IMR-90 (cell line): ENCODE results near the gene GM2A. TPM values are rescaled to one million over a fixed set of nuclear protein-coding genes. Genes with fewer than 3 reads are reported as not detected.

Experiments
- ATAC-seq: fragments of 200-7000 bp; cut with Tn5 transposase; 2 replicates; pipeline ENCODE4 v1.9.1; 2020; ENCODE audit warnings: low read depth, mild to moderate bottlenecking, moderate library complexity
- BruUV-seq: library from RNA; stranded (reverse); fragments of 400-500 nt; replicated peaks from 2 replicates; lab custom pipeline; 2021; lab: Mats Ljungman, UMichigan
- CTCF ChIA-PET: fragments of 300-600 bp; formaldehyde crosslinking; extraction: SDS; loops from one replicate; lab custom pipeline; 2021; ENCODE audit warnings: antibody characterized with exemption; lab: Yijun Ruan, JAX
- POLR2A ChIA-PET: fragments of 300-600 bp; sonication (Branson Sonifier 250); formaldehyde crosslinking; loops from one replicate; lab custom pipeline; 2022; ENCODE audit warnings: antibody characterized with exemption; ENCODE audit not compliant: unreplicated experiment; lab: Charles Lee
- DNase-seq: peaks from one replicate; pipeline ENCODE4 v3.0.0; 2013
- H2AFZ ChIP-seq: replicated peaks from 2 replicates; pipeline ENCODE3; 2013; ENCODE audit warnings: low read length, mild to moderate bottlenecking; ENCODE audit not compliant: poor library complexity
- H2AK5ac ChIP-seq: 2 replicates; pipeline ENCODE4 v1.6.1; 2013; ENCODE audit warnings: low read depth, low read length, inconsistent platforms
- H2AK9ac ChIP-seq: replicated peaks from 2 replicates; pipeline ENCODE3; 2013; ENCODE audit warnings: mild to moderate bottlenecking, low read depth, low read length, moderate library complexity; ENCODE audit not compliant: poor library complexity
- H2BK120ac ChIP-seq: 2 replicates; pipeline ENCODE4 v1.6.1; 2013; ENCODE audit warnings: low read depth, low read length, inconsistent platforms
- H2BK15ac ChIP-seq: 3 replicates; pipeline ENCODE4 v1.6.1; 2013; ENCODE audit warnings: low read depth, low read length, inconsistent platforms
- H2BK20ac ChIP-seq: 2 replicates; pipeline ENCODE4 v1.6.1; 2013; ENCODE audit warnings: low read depth, mild to moderate bottlenecking, inconsistent platforms, low read length, moderate library complexity
- H2BK5ac ChIP-seq: 2 replicates; pipeline ENCODE4 v1.6.1; 2013; ENCODE audit warnings: mild to moderate bottlenecking, low read depth, low read length, inconsistent platforms; ENCODE audit not compliant: poor library complexity, severe bottlenecking
- H3K14ac ChIP-seq: replicated peaks from 2 replicates; pipeline ENCODE4 v1.6.1; 2013; ENCODE audit warnings: low read depth, low read length, inconsistent platforms
- H3K18ac ChIP-seq: 2 replicates; pipeline ENCODE4 v1.6.1; 2013; ENCODE audit warnings: low read depth, low read length, control low read depth
- H3K23ac ChIP-seq: 2 replicates; pipeline ENCODE4 v1.6.1; 2013; ENCODE audit warnings: low read depth, low read length, inconsistent platforms
- H3K27ac ChIP-seq: 2 replicates; pipeline ENCODE4 v1.5.1; 2013; ENCODE audit warnings: mild to moderate bottlenecking, control low read depth, low read length; ENCODE audit not compliant: insufficient read depth
- H3K27me3 ChIP-seq: 2 replicates; pipeline ENCODE4 v1.6.1; 2013; ENCODE audit warnings: low read length; ENCODE audit not compliant: control insufficient read depth, insufficient read depth
- H3K36me3 ChIP-seq: 2 replicates; pipeline ENCODE4 v1.6.1; 2013; ENCODE audit warnings: low read length, mixed read lengths; ENCODE audit not compliant: control insufficient read depth, insufficient read depth
- H3K4ac ChIP-seq: 2 replicates; pipeline ENCODE4 v1.6.1; 2013; ENCODE audit warnings: low read depth, low read length, inconsistent platforms
- H3K4me1 ChIP-seq: 2 replicates; pipeline ENCODE4 v1.6.1; 2013; ENCODE audit warnings: low read length, mixed read lengths; ENCODE audit not compliant: control insufficient read depth, insufficient read depth
- H3K4me2 ChIP-seq: 2 replicates; pipeline ENCODE4 v1.6.1; 2013; ENCODE audit warnings: low read depth, mild to moderate bottlenecking, control low read depth, low read length, moderate library complexity
- H3K4me3 ChIP-seq: 2 replicates; pipeline ENCODE4 v1.5.1; 2013; ENCODE audit warnings: low read depth, mild to moderate bottlenecking, control low read depth, low read length, moderate library complexity; ENCODE audit not compliant: insufficient read depth
- H3K56ac ChIP-seq: 2 replicates; pipeline ENCODE4 v1.6.1; 2013; ENCODE audit warnings: low read length, inconsistent platforms; ENCODE audit not compliant: insufficient read depth; ENCODE audit errors: extremely low read depth
- H3K79me1 ChIP-seq, 2 experiments: 2 replicates each; pipeline ENCODE4 v1.6.1; 2013; ENCODE audit warnings: low read length in 2 of 2, inconsistent platforms in 1 of 2, low read depth in 1 of 2
- H3K9ac ChIP-seq: 2 replicates; pipeline ENCODE4 v1.6.1; 2013; ENCODE audit warnings: low read depth, low read length, control low read depth
- H3K9me1 ChIP-seq: 2 replicates; pipeline ENCODE4 v1.6.1; 2013; ENCODE audit warnings: low read length, inconsistent platforms; ENCODE audit not compliant: insufficient read depth
- H3K9me3 ChIP-seq: 2 replicates; pipeline ENCODE4 v1.6.1; 2013; ENCODE audit warnings: low read length; ENCODE audit not compliant: control insufficient read depth, insufficient read depth
- H4K20me1 ChIP-seq: 2 replicates; pipeline ENCODE4 v1.6.1; 2013; ENCODE audit warnings: low read length, inconsistent platforms; ENCODE audit not compliant: insufficient read depth
- H4K5ac ChIP-seq: 2 replicates; pipeline ENCODE4 v1.6.1; 2013; ENCODE audit warnings: mild to moderate bottlenecking, low read depth, low read length, control low read depth
- H4K8ac ChIP-seq, 2 experiments: 2 replicates each; pipeline ENCODE4 v1.6.1; 2013; ENCODE audit warnings: low read depth in 2 of 2, low read length in 2 of 2, control low read depth in 1 of 2, inconsistent platforms in 1 of 2
- H4K91ac ChIP-seq: 2 replicates; pipeline ENCODE4 v1.6.1; 2013; ENCODE audit warnings: low read depth, low read length, inconsistent platforms; ENCODE audit not compliant: insufficient read depth
- CHD1 ChIP-seq: IDR thresholded peaks from 2 replicates; pipeline ENCODE4 v1.6.1; 2012; ENCODE audit warnings: low read depth, low read length, improper control_type of control experiment
- MAFK ChIP-seq: IDR thresholded peaks from 2 replicates; pipeline ENCODE4 v1.6.1; 2012; ENCODE audit warnings: low read depth, low read length, improper control_type of control experiment
- POLR2A ChIP-seq: IDR thresholded peaks from 2 replicates; pipeline ENCODE4 v1.6.1; 2012; ENCODE audit warnings: mild to moderate bottlenecking, low read depth, low read length
- RAD21 ChIP-seq: IDR thresholded peaks from 2 replicates; pipeline ENCODE4 v1.6.1; 2012; ENCODE audit warnings: low read length, improper control_type of control experiment
- RCOR1 ChIP-seq: IDR thresholded peaks from 2 replicates; pipeline ENCODE4 v1.6.1; 2012; ENCODE audit warnings: mild to moderate bottlenecking, low read length, improper control_type of control experiment; ENCODE audit not compliant: insufficient replicate concordance
- SMC3 ChIP-seq: fragments of 150-350 bp; IDR thresholded peaks from 2 replicates; pipeline ENCODE4 v1.6.1; 2016; ENCODE audit warnings: low read depth, mild to moderate bottlenecking, antibody characterized with exemption, low read length, moderate library complexity
- WGBS, 2 experiments: methylation state at CpG; one replicate each; pipeline versions ENCODE4 v1.1.5 to v1.1.7; 2013; ENCODE audit warnings: missing lambda C conversion rate in 2 of 2; ENCODE audit not compliant: insufficient read length in 1 of 2; ENCODE audit errors: extremely low coverage in 2 of 2; 5-methylcytosine and 5-hydroxymethylcytosine counted together
- dilution Hi-C: fragments of 300-500 bp; cut with HindIII; formaldehyde crosslinking; loops from one replicate; pipeline ENCODE4 v1.14.3; 2018; ENCODE audit warnings: low sequenced_read_pairs; ENCODE audit not compliant: unreplicated experiment
- in situ Hi-C: fragments of 300-500 bp; cut with MboI; formaldehyde crosslinking; loops from 3 replicates; pipeline ENCODE4 v1.14.3; 2019; ENCODE audit warnings: low sequenced_read_pairs, inconsistent platforms, mixed read lengths
- intact Hi-C: fragments of 100-400 bp; cut with micrococcal nuclease; formaldehyde crosslinking; loops from 2 replicates; pipeline ENCODE4 v1.10.0; 2022
- polyA plus RNA-seq, 3 experiments: library from polyadenylated mRNA; depleted of rRNA; stranded (reverse); fragments of >200 nt; gene quantifications; 2 replicates each; pipeline ENCODE4 v1.2.3, GENCODE V29; 2012; ENCODE audit warnings: low replicate concordance in 1 of 3
- total RNA-seq: library from RNA; depleted of rRNA; stranded (reverse); fragments of >200 nt; gene quantifications from 2 replicates; pipeline ENCODE4 v1.2.3, GENCODE V29; 2012
- TF ChIP-seq, protein P1 (sequence below): conservative IDR thresholded peaks from 2 replicates; pipeline ENCODE4 v1.5.1; 2012; ENCODE audit warnings: mild to moderate bottlenecking, low read depth, low read length, improper control_type of control experiment

GM2A gene
- total and polyA plus RNA-seq, 2 of the 4 experiments (the other 2 are of a cell fraction): 13.8 to 18.5 TPM

DNA sequence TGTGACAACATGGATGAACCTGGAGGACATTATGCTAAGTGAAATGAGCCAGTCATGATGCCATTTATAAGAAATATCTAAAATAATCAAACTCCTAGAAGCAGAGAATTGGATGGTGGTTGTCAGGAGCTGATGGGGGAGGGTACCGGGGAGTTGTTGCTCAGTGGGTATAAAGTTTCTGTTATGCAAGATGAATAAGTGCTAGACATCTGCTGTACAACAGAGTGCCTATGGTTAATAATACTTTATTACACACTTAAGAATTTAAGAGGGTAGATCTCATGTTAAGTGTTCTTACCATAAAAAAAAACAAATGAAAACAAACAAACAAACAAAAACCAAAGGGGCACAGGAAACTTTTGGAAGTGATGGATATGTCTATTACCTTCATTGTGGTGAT, 16.1 kb upstream of the GM2A start:
- Histone ChIP-seq H3K79me1 (no peaks in the 10 kb centered on the region), H2AK5ac (no peak overlapping the region), H3K4me3 (no peak overlapping the region), H3K4ac (no peak overlapping the region), H4K91ac (no peak overlapping the region), H4K8ac (no peak overlapping the region), H3K14ac (no peak overlapping the region), H2AK9ac (no peak overlapping the region), H3K4me1 (peaks cover 2% of the 10 kb centered on the region; the same call in 1 of the 2 replicates), H3K9me1 (no peaks in the 10 kb centered on the region), H3K27ac (no peak overlapping the region), H3K27me3 (peaks cover 33% of the 10 kb centered on the region), H2BK120ac (no peak overlapping the region), H3K36me3 (no peaks in the 10 kb centered on the region), H3K9ac (no peak overlapping the region), H3K23ac (no peak overlapping the region), H2BK20ac (no peak overlapping the region), H2BK5ac (no peak overlapping the region), H3K9me3 (no peaks in the 10 kb centered on the region), H2BK15ac (no peak overlapping the region), H3K4me2 (no peak overlapping the region), H3K56ac (no peak overlapping the region), H4K5ac (no peak overlapping the region), H3K18ac (no peak overlapping the region), H4K20me1 (no peaks in the 10 kb centered on the region), H2AFZ (no peak overlapping the region)
- no CpG with 5 or more reads among the region's 1 CpG for WGBS, 2 experiments
- no TSS peak for BruUV-seq
- intact Hi-C loops: loop anchor here (5.0 kb wide), 1 partner anchor 415 kb away; no protein-coding TSS in a partner anchor
- CTCF ChIA-PET: interaction anchor here (0.6 kb wide), 1 partner anchor 583 kb away, joined by 3 read pairs; no protein-coding TSS in a partner anchor
- TF ChIP-seq CHD1 (no peak), RAD21 (no peak), SMC3 (no peak), RCOR1 (no peak), POLR2A (no peak), MAFK (no peak)
- TF ChIP-seq, protein P1, sequence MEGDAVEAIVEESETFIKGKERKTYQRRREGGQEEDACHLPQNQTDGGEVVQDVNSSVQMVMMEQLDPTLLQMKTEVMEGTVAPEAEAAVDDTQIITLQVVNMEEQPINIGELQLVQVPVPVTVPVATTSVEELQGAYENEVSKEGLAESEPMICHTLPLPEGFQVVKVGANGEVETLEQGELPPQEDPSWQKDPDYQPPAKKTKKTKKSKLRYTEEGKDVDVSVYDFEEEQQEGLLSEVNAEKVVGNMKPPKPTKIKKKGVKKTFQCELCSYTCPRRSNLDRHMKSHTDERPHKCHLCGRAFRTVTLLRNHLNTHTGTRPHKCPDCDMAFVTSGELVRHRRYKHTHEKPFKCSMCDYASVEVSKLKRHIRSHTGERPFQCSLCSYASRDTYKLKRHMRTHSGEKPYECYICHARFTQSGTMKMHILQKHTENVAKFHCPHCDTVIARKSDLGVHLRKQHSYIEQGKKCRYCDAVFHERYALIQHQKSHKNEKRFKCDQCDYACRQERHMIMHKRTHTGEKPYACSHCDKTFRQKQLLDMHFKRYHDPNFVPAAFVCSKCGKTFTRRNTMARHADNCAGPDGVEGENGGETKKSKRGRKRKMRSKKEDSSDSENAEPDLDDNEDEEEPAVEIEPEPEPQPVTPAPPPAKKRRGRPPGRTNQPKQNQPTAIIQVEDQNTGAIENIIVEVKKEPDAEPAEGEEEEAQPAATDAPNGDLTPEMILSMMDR: no peak
- in situ Hi-C loops: loop anchor here (5.0 kb wide), 1 partner anchor 115 kb away; no protein-coding TSS in a partner anchor
- DNase-seq (no peak), ATAC-seq (no peak)
- POLR2A ChIA-PET: no interaction called here
- dilution Hi-C loops: no loop called here
